ENCODE measurements around the gene ASB4. TPM values are rescaled to one million over a fixed set of nuclear protein-coding genes. Genes with fewer than 3 reads are reported as not detected.
A peak's percentile ranks its signal among the peaks of the same experiment; 100 is the strongest.
"Not testable (repeated sequence)": the region's sequence is repeated elsewhere in the genome, so short reads cannot be mapped to it uniquely, and the experiment has no call there.

The ASB4 gene
- total RNA-seq, 1 experiment from 2014 or later, result 0.12 TPM

DNA sequence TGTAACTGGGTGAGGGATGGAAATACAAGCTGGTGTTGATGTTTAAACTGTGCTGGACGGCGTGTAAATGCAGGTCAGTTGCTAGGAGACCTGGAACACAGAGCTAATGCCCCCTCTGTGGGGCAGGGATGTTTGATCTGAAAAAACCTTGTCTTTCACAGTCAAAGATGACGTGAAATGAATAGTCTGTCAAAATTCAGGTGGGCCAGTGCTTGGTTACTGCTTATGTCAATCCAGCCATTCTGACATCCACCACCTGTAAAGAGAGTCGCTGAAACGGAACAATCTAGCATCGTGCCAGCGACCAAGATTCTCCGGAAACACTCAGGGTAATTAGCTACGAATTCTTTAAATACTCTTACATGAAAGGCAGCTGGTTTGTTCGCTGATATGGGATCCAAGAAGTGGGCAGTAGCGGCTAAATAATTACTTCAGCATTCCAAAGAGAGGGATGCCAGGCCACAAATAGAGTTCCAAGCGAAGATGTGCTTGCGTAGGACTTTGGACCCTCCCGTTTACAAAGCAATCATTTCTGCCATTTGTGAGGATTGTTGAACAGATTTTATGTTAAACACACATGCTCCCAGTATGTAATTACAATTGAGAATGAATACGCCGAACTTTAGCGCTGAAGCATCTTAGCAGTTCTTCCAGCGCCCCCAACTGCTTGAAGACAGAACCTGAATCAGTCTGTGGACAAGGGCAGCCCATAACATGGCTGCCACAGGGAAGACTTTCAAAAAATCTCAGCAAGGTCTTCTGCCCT lies 7.3 kb upstream of the ASB4 start:
- DNase-seq (ENCODE audit: low read depth), result peak; percentile 72

DNA sequence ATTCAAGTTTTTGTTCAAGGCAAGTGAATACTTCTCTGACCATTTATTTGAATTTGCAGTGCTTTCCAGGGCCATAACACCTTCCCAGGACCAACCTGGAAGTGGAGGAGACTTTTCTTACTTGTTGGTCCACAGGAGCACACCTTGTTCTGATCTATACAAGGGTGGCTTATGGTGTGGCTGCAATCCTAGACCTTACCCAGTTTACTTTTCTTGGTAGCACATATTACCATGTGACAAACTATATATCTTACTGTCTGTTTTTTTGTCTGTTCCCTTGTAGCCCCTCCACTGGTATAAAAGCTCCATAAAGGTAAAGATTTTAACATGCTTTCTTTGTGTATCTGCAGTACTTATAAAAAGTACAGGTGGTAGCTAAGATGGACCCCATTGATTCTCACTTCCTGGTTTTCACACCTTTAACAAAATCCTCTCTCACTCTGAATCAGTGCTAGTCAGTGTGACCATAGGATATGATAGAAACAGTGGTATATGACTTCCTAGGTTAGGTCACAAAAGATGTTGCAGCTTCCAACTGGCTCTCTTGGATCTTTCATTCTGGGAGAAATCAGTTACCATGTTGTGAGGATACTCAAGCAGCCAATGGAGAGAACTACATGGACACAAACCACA lies 5.6 kb upstream of the ASB4 start:
- DNase-seq (ENCODE audit: low read depth), result no peak

DNA sequence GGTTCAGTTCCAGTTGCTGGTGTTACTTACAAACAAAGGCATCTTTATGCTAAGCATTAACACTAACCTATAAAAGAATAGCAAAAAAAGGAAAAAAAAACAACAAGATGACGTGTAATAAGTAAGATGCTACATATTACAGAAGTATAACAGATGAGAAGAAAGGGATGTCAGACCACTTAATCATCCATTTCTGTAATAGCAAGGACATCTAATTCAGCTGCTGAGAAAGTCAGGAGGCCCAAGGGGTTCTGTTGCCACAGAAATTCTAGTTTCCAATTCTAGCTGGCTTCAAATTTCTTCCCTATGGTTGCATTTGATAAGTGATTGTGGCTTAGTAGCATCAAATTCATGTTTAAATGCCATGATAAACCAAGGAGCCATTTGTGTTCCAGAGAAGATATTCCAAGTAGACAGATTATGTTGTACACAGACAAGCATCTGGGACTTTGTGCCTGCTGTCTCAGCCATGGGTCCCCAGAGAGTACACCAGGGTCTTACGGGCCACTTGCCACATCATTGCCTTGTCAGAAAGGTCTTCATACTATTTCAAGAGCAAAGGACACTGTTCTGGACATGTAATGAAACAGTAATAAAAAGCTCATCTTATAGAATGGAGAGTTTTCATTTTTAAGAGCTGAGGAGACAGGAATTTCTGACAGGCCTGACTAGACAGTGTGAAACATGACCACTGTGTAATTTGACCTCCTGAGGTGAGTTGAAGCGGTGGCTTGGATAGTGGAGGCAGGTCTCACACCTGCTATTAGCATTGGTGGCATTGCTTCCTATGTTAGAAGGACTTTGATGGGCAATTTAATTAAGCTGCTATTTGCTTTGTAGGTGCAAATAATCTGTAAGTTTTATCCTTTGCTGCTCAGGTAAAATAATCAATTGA lies 4.2 kb upstream of the ASB4 start:
- no peak for DNase-seq (ENCODE audit: low read depth)

DNA sequence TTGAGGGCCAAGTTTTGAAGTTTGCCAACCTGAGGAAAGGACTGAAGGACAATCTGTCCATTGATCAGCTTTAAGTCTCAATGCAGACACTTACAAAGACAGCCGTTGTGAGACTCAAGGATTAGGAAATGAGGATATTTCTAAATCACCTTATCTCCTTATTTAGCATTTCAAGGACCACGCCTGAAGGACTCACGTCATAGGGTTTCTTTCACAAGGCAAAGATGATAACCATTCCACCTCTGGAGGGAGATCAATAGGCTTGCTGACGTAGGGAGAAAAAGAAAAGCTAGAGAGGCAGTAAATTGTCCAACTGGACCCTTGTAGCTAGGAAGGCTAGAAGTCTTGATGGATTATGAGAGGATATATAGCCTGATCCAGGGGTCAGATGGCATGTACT lies 3.3 kb upstream of the ASB4 start:
- no peak for DNase-seq (ENCODE audit: low read depth)

DNA sequence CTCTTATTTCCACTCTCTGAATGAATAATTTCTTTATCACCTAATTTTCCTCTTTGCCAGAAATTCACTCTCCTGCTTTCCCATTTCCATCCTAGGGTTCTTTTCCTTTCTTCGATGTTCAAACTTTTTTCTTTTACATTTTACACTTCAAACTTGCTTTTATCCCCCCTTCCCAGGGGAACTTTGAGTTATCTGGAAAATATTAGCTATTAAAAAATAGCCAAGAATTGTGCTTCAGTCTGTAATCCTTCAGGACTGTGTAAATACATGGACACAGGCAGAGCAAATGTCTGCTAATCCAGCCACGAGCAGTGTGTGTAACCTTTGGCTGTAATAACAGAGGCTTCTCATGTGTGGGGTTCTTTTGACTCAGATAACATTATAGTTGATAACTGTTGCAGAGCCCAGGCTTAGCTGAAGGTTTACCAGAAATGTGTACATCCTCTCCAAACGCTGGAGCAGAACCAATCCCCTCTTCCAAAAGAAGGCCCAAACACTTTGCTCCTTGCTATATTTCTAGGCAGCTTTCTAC lies 4.6 kb downstream of the ASB4 start:
- no peak for DNase-seq (ENCODE audit: low read depth)

DNA sequence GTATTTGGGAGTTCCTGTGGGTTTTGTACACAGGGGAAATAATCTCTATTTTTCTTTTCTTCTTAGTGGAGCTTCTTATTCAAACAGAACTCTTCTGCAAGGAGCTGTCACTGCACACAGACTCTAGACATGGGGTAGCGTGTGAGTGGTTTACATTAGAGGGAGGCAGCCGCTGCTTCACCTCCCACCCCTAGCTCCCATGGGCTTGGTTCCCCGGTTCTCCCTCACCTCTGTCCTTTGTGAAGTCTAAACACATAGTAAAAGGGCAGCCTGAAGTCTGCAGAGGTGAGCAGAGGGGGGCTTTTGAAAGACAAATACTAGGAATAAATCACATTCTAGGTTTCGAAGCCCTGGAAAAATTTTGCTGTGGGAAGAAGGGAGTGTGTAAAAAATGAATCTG lies 5.5 kb downstream of the ASB4 start:
- DNase-seq (ENCODE audit: low read depth), result no peak

DNA sequence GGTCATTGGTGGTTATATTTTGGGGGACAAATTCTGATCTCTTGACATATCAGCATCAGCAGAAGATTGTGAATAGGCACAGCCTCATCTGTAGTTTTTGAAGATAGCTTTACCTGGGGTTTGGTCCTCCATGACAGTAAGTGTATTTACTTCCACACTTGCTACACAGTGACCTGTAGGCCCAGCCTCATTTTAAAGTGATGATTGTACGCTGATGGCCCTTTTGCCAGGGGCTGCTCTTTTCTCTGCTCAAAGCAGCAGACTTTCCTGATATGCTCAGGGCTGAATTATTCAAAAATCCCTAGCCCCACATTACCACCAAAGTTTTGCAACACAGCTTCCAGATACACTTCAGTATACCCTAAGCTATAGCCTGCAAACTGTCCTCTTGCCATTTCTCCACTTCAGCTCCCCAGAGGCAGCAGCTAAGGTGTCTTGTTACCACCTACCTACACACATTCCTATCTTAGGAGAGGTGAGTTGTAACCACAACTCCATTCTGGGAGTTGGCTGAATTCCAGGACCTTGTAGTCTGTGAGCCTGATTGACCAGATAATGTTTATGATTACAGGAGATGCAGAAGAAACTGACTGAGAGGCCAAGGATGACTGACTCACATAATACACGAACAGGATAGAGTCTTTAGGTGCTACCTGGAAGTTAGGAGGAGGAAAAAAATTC lies 6.0 kb downstream of the ASB4 start:
- DNase-seq (ENCODE audit: low read depth), result no peak

DNA sequence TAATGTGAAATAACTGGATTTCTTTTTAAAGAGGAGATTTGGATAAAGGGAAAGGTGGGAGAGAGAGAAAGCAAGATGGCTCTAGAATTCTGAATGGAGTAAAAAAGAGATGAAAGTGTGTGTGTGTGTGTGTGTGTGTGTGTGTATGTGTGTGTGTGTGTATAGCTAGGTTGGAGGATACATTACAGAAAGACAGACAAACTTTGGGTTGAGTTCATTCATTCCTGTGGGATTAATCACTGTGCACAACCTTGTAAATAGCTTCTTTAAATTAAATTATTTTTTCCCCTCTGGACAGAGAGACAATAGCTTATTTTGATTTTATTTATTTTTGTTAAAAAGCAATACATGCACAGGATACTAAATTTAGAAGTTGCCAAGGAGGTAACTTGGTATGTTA lies 7.5 kb downstream of the ASB4 start:
- peak; percentile 71 for DNase-seq (ENCODE audit: low read depth)

DNA sequence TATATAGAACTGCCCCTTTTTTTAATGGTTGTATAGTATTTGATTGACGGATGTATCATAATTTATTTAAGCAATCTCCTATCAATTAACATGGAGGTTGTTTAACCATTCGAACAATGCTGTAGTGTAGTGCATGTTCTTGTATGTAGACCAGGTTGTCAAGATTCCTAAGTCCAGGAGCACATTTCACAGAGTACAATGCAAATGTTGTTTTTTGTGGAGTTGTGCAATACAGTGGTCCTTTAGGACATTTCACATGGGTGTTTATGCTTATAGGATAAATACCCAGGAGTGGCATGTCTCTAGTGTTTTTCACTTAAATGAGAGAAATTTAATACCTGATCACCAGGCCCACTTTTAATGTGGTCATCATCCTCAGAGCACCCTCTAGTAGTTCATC lies 8.1 kb downstream of the ASB4 start:
- no peak for DNase-seq (ENCODE audit: low read depth)

DNA sequence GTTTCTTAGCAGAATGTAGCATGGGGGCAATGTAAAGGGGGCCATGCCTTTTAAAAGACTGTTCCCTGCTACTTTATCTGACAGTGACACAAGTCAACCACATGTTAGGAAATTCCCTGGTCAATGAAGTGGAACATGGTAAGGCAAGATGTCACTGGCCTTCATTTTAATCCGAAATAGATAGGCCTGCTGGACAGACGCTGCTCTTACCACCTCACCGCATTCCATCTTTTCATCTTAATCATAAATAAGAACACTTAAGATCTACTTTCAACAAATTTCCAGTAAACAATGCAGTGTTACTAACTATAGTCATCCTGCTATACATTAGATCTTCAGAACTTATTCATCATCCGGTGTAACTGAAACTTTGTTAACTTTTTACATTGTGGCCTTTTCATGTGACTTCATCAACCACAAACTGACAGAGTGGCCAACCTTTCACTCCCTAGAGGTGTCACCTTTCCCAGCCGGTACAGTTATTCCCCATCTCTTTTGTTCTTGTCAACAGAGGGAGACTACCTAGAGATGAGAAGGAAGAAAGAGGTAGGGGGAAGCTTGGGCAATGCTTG lies 15.6 kb downstream of the ASB4 start:
- peak; percentile 53 for DNase-seq (ENCODE audit: low read depth)

DNA sequence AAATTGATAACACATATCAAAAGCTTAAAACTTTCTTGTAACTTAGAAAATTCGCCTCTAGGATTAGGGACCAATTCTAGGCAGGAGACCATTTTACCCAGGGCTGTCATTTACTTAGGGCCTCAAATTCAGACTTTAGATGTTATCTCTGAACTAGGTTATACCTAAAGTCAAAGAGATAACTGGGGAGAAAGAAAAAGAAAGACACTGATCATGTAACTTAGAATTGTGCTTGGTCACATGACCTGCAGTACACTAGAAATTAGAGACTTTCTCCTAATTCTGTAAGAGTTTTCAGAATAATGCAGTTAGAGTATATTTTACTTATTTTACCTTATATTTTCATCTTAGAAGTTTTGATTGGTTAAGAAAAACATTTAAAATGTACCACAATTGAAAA lies 16.7 kb downstream of the ASB4 start:
- DNase-seq (ENCODE audit: low read depth), result no peak

DNA sequence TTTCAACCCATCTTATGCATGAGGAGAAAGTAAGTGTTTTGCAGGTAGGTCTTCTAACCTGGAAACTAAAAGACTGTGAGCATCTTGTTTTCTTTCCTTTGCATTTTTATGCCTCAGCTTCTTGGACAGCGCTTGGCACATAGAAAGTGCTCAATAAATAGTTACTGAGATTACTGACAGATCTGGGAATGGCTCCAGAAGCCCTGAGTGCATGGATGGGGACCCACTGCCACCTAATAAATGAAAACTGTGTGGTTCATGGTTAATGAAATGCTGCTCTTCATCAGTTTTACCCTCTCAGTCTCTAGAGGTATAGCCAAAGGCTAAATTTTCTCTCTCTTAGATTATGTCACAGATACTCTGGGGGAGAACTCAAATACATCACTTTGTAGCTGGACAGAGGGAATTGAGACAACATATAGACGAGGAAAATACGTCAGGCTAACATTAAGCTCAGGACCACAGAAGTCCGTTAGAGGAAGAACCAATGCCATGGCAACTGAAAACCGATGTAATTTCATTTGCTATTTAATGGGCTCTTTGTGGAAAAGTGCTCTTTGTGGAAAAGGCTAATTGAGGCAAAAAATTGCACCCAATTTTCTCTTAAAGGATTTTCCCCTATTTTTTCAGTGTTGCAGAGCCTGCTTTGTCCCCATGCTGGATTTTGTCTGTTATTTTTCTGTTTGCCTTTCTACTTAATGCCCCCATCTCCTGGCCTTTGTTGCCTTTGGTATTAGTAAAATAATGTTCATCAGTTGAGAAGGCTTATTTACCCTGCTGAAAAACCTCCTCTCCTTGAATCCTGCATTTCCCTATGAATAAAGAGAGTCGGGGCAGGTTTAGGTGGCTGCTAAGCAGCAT lies 17.8 kb downstream of the ASB4 start:
- no peak for DNase-seq (ENCODE audit: low read depth)

DNA sequence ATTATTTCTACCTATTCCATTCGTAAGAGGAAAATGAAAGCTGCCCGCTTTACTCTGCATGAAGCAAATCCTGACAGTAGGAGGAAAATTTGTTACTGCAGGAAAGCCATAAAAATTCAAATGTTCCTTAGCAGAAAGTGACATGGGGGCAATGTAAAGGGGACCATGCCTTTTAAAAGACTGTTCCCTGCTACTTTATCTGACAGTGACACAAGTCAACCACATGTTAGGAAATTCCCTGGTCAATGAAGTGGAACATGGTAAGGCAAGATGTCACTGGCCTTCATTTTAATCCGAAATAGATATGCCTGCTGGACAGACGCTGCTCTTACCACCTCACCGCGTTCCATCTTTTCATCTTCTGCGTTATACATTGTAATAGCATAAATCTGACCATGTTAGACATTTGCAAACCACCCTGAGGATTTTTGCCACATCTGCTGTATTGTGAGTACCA lies 18.4 kb downstream of the ASB4 start:
- DNase-seq (ENCODE audit: low read depth), result not testable (repeated sequence)

DNA sequence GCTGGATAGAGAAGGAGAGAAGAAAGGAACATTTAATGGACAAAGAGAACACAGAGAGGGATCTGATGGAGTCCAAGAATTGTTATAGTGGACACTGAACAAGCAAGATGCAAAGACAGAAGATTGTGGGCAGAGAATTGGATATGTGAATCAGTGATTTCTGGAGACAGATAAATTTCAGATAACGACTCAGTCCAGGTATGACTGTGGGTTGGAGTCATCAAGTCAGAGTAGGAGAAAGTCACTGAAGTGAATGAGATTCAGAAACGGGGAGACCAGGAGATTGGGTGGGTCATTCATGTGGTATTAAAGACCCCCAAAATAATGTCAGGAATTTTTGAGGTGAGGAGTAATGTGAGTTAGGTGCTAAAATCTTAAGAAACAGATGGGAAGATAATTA lies 23.0 kb downstream of the ASB4 start:
- DNase-seq (ENCODE audit: low read depth), result no peak

DNA sequence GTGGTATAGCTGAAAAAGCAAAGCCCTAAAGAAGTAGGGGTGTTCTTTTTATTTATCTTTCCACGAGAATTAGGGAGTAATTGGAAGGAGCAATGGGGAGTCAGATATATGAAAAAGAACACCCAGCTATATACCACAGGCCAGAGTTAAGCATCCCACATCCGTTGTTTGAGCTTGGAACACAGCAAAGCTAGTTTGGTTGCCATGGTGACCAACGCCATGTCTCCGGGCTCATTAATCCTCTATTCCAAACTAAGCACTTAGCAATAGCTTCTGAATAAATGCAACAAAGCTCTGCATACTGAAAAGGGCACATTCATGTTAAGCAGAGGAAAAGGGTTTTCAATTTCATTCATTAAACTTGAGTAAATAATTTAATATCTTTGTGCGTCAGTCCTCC lies 23.5 kb downstream of the ASB4 start:
- DNase-seq (ENCODE audit: low read depth), result peak; percentile 94

DNA sequence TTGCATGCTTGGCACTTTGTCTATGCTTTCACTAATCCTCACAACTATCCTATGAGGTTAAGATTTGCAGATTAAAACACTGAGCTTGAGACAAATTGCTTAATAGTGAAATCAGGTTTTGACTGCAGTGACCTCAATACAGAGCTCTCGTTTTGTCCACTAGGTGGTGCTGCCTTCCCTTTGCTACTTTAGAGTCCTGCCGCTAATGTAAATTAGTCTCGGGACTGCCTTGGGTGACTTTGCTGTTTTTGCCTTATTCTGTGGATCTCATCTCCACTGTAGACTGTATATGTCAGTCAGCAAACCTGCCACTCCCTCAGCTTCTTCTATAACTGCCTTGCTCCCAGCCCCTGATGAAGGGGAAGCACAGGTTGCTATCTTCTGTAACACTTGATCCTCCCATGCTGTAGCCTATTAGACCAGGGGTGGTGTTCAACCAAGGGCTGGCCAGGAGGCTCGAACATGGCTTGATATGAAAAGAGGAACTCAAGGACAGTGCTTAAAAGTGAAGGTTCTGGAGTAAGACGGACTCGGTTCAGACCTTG lies 26.0 kb downstream of the ASB4 start:
- peak; percentile 75 for DNase-seq (ENCODE audit: low read depth)

DNA sequence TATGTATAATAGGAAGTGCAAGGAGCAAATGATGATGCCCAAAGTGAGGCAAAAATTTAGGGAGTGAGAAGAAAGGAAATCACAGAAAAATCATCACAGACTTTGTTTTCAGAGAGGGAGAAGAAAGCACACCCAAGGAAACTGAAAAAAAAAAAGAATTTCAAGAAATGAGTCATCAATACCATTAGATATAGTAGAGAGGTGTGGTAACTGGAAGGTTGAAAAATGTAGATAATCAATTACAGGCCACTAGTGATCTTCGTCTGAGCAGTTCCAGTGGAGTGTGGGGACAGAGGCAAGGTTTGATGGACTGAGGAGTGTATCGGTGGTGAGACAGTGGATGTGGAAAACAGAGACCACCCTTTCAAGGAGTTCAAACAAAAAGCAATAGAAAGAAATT lies 31.7 kb downstream of the ASB4 start:
- no peak for DNase-seq (ENCODE audit: low read depth)

DNA sequence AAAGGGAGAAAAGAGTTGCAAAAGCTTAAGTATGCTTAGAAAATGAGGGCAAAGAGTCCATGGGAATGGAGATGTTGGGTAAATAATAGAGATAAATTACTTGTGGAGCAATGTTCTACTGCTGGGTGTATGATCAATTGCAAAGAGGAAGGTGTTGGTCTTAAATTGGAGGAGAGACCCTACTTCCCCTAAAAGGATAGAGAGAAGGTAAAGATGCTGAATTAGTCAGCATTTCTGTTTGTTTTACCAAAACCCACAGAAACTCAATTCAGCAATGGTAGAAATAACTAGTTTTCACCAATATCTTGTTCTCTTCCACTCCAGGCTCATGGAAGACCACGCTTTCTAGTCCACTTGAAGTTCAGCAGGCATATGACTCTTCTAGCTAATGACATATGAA lies 32.1 kb downstream of the ASB4 start:
- no peak for DNase-seq (ENCODE audit: low read depth)

DNA sequence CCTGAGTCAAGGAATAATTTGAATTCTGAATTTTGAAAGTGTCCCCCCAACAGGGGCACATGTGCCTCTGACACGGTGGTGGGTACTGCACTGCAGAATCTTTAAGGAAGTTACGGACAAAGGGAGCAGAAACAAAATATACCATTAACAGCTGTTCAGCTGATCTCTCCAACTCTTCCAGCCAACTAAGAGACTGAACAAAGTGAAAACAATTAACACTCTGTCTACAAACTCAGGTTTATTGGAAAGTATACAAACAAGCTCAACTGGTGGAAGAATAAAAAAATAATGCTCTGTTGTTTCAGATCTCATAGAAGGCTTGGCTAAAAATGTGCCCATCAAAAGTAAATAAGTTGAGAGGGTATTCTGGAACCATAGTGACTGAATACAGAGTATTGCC lies 34.4 kb downstream of the ASB4 start:
- DNase-seq (ENCODE audit: low read depth), result no peak

DNA sequence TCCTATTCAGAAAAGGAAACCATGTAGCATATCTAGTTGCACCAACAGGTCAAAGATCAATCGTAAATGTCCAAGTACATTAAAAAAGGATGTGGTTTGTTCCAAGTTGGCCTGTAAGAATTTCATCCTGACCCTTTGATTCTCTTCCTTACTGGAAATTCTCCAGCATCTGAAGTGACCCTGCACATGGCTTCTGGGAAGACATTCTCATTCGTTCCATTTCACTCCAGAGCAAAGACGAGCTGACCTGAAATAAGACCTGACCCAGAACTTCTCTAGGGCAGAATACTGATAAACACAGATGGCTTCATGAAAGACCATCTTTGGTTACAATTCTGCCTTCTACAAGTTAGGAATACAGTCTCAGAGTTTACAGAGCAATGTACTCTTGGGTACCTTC lies 39.8 kb downstream of the ASB4 start:
- DNase-seq (ENCODE audit: low read depth), result peak; percentile 55

Measured in RPMI7951 (cell line).